PFSK-1 (cell line): Measurements from ENCODE around the gene RAD51AP1.

Experiments
- FOXP2 ChIP-seq: optimal IDR thresholded peaks from 2 replicates; pipeline ENCODE3; 2011; ENCODE audit warnings: borderline replicate concordance, control low read depth, inconsistent platforms; ENCODE audit not compliant: insufficient read depth; ENCODE audit errors: extremely low read length, extremely low read depth
- POLR2AphosphoS5 ChIP-seq: IDR thresholded peaks from 2 replicates; pipeline ENCODE4 v1.6.1; 2012; ENCODE audit warnings: low read depth, mild to moderate bottlenecking, control low read depth, low read length, moderate library complexity
- REST ChIP-seq, 2 experiments: IDR thresholded peaks; 2 replicates each; pipeline versions ENCODE4 v1.6.1 to v1.8.0; 2011 to 2012; ENCODE audit warnings: low read depth in 2 of 2, low read length in 2 of 2, control low read depth in 1 of 2, inconsistent platforms in 1 of 2, mild to moderate bottlenecking in 1 of 2, moderate library complexity in 1 of 2; ENCODE audit not compliant: insufficient read depth in 1 of 2
- SIN3A ChIP-seq: IDR thresholded peaks from 2 replicates; pipeline ENCODE4 v1.6.1; 2012; ENCODE audit warnings: mild to moderate bottlenecking, low read length, moderate library complexity, borderline replicate concordance; ENCODE audit not compliant: insufficient read depth
- TAF1 ChIP-seq: IDR thresholded peaks from 2 replicates; pipeline ENCODE4 v1.6.1; 2012; ENCODE audit warnings: low read length, control low read depth, borderline replicate concordance; ENCODE audit not compliant: insufficient read depth

The RAD51AP1 gene

GRCh38 chr12:4603946-4604345 lies 65.3 kb downstream of the RAD51AP1 start:
- TF ChIP-seq SIN3A (no peak), REST (IDR thresholded peaks at IDR 0.05; ENCODE audit: insufficient read depth in 1 of 2, low read depth in 2 of 2, low read length in 2 of 2) (no peak), FOXP2 (no peak), POLR2AphosphoS5 (no peak), TAF1 (no peak)

GRCh38 chr12:4604684-4605193 lies 66.0 kb downstream of the RAD51AP1 start:
- no peak for TF ChIP-seq FOXP2
- TF ChIP-seq TAF1 = no peak
- TF ChIP-seq REST (IDR thresholded peaks at IDR 0.05; ENCODE audit: insufficient read depth in 1 of 2, low read depth in 2 of 2, low read length in 2 of 2) = no peak
- TF ChIP-seq POLR2AphosphoS5 = no peak
- no peak for TF ChIP-seq SIN3A

GRCh38 chr12:4607056-4607455 lies 68.4 kb downstream of the RAD51AP1 start:
- TF ChIP-seq FOXP2 = no peak
- no peak for TF ChIP-seq TAF1
- TF ChIP-seq POLR2AphosphoS5 = no peak
- TF ChIP-seq SIN3A = no peak
- no peak for TF ChIP-seq REST (IDR thresholded peaks at IDR 0.05; ENCODE audit: insufficient read depth in 1 of 2, low read depth in 2 of 2, low read length in 2 of 2)

GRCh38 chr12:4609071-4609470 lies 70.4 kb downstream of the RAD51AP1 start:
- TF ChIP-seq REST (IDR thresholded peaks at IDR 0.05; ENCODE audit: insufficient read depth in 1 of 2, low read depth in 2 of 2, low read length in 2 of 2) (no peak), FOXP2 (no peak), SIN3A (no peak), POLR2AphosphoS5 (no peak), TAF1 (no peak)
